CD4-positive, alpha-beta T cell treated with Interleukin-6 for 4 hours (primary cell): ENCODE measurements around the gene HLA-DMB.

Source experiments
- DNase-seq: peaks from one replicate; pipeline ENCODE4 v3.0.0-alpha.2; 2020; ENCODE audit warnings: mixed read lengths

The HLA-DMB gene

GRCh38 chr6:32971581-32972352 is 30.9 kb upstream of the HLA-DMB start:
- peak; percentile 99 for DNase-seq

DNA sequence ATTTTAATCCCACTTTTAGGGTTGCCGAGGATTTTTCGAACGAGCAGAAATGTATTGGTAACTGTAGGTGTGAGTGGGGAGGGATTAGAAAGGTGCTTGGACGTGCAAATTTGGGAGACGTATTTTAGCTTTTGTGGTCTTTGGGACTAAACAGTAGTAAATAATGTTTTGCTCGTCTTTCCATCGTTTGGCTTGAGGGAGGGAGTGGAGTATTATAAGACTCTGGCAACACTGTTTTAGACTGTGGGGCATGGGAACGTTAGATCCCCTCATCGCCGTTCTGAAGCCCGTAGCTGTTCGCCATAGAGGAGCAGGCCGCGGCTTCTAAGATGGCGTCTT is 30.4 kb upstream of the HLA-DMB start:
- DNase-seq, result no peak

DNA sequence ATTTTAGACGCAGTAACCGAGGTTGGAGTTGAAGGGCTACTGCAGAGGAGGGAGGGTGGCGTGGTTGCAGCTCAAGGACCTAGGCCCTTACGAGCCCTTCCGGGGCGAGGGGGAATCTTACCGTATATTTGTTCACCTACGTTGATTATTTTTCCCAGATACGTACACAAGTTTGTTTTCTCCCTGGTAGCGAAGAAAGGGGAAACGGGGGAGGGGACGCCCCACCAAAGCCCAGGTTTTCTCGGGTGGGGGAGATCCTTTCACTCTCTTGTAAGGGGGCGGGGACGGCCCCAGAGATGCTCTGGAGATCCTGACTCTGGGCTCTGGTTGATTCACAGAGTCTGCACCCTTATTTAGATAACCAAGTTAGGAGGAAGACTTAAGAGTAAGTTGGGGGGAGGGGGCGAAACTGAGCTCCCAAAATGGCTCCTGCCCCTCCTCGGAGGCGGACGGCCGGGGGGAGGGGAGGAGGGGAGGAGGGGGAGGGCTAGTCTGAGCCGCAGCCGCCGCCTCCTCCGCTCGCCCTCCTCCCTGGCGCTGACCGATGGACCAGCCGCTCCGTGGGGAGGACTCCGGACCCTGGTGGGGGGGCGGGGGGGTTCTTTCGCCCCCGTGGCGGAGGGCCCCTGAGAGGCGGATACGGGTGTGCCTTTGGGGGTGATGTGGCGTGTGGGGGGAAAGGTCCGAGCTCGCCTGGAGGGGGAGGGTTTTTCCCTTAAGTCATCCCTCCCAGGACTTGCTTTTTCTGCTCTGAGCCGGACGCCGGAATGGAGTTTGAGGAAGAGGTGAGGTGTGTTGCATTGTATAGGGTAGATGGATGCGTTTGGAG is 29.8 kb upstream of the HLA-DMB start:
- DNase-seq, result peak; percentile 85

DNA sequence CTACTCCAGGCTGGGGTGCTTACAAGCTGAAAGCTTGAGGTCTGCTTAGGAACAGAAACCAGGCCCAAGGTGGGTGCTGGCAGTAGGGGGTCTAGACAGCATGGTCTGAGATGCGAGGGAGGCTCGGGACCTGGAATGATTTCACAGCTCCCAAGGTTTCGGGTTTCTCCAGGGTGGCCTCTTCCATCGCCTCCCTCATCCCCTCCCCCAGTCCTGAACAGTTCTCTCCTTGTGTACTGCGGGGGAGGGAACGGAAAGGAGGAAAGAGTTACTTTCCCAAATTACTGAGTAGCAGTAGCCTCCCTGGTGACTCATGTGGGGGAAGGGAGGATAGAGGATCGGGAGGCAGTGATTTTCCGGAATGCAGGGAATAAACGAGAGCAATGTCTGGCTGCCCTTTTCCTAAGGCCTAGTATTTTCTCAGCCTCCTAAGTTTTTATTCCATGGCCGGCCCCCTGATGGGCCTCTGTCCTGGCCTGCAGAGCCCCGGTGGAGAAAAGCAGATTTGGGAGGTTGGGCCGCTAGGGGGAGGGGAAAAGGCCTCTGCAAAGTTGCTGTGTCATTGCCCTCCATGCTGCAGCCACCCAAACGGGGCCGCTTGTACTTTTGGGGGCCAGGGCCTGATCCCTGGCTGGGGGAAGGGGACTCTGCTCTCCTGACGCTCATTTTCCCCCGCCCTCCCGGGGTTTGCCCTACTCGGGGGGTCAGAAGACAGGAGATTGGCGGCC is 29.0 kb upstream of the HLA-DMB start:
- peak; percentile 75 for DNase-seq

- DNase-seq, result peak; percentile 55
Measured at GRCh38 chr6:32968867-32969684, 28.2 kb upstream of the HLA-DMB start.

- peak; percentile 98 for DNase-seq
Measured at GRCh38 chr6:32968093-32968866, 27.5 kb upstream of the HLA-DMB start, which contains the start of gene BRD2. Gene BRD2, plus strand, starts transcription at chr6:32968594. Its CDS starts 4,305 bp downstream, at chr6:32972899.

DNA sequence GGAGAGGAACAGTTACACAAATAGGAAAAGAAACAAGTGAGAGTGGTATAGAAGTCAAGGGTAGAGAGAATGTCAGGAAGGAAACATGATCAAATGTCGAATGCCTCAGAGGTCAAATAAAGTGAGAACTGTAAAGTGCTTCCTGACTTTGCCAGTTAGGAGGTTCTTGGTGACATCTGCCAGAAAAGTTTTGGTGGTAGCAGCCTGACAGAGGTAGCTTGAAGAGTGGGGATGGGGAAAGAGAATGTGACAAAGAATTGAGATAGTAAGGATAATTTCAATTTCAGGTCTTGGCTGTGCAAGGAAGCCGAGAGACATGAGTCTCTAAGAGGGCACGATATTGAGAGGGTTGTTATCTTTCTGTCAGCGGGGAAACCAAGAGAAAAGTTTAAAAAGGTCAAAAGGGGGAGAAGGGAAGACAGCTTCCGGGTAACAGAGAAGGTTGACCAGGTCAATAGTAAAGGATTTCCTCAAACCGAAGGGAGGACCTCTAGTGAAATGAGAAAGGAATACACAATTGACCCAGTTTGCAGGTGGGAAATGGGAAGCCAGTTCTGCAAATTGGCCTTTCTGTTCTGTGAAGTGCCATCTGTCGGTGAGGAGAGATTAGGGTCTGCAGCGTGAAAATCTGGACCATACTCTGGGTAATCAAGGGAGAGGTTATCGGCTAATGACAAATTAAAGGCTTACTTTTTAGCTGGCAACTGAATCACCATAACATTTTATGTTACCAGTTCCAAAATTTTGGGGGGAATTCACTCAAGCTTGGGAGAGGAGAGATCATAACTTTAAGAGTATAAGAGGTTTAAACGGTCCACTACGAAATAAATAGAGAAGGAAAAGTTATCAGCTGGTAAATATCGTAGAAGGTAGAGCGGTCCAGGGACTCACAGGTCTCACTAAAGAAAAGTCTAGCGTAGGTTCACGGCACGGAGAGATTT is 26.6 kb upstream of the HLA-DMB start:
- DNase-seq, result peak; percentile 40

DNA sequence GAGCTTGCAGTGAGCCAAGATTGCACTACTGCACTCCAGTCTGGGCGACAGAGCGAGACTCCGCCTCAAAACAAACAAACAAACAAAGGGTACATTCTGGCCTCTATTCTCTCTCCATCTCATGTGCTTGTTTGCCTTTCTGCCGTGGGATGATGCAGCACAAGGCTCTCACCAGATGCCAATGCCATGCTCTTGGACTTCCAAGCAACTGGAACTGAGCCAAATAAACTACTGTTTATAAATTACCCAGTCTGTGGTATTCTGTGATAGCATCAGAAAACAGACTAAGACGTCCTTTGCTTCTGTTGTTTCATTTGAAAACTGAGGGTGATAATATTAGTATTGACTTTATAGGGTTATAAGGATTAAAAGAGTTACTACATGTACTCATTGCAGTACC is 23.9 kb upstream of the HLA-DMB start:
- DNase-seq, result no peak

- no peak for DNase-seq
Measured at GRCh38 chr6:32963866-32964265, 23.0 kb upstream of the HLA-DMB start.

GRCh38 chr6:32962213-32962826 is 21.5 kb upstream of the HLA-DMB start:
- no peak for DNase-seq

GRCh38 chr6:32960563-32960962 is 19.7 kb upstream of the HLA-DMB start:
- DNase-seq, result no peak

DNA sequence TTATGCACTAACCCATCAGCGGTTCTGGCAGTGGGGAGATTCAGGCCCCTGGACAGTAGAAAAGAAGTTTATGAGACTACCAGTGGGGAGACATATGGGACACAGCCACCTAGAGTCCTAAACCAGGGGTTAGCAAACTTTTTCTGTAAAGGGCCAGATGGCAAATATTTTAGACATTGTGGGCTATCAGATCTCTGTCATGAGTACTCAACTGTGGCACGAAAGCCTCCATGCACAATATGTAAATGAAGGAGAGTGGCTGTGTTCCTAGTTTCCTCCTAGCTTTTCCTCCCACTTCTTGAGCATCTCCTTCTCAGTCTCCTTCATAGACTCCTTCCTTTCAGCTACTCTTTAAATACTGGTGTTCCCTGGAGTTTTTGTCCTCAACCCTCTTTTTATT is 15.3 kb upstream of the HLA-DMB start:
- no peak for DNase-seq

DNA sequence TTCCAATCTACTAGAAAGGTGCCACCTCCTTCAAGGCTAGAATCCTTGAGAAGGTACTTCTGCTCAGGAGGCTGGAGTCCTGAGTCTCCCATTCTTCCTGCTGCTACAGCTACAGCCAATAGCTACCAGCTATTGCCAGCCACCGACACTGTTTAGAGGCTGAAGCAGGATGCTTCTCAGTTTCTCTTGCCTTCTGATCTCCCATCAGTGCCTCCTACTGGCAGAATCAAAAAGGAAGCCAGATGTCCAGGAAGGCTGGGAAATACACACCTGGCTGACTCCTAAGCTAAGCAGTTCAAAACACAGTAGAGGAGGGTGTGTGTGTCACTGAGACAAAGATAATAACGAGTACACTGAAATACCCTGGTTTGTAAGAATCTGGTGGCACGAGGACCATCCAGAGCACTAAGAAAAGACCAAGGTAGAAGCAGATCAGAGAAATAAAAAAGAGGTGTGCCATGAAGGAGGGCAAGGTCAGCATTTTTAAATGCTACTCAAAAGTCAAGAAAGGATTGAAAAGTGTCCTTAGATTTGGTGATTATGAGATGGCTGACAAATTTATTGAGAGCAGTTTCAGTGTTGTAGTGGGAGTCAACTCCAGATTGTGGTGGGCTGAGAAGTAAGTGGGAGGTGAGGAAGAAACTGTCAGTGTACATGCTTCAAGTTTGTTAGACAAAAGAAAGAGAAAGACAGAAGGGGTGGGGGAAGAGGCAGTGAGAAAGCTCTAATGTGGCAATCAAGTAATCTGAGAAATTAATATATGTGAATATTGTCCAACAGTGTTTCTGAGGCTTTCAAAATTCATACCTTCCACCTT is 14.4 kb upstream of the HLA-DMB start:
- peak; percentile 48 for DNase-seq

DNA sequence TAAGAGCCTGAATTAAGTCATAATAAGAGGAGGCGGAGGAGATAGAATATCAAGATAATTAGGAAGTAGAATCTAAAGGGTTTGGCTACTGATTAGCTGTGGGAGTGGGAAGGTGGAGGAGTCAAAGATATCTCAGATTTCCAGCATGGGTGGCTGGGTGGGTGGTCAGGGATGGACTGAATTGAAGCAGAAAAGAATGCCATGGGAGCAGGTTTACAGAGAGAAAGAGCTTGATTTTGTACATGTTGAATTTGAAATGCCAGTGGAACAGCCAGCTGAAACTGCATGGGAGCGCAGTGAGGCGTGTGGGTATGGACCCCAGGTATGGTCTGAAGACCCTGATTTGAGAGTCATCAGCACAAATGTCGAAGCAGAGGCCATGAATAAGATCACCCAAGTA is 13.4 kb upstream of the HLA-DMB start:
- DNase-seq, result no peak

- DNase-seq, result no peak
Measured at GRCh38 chr6:32953775-32954174, 12.9 kb upstream of the HLA-DMB start.

GRCh38 chr6:32952817-32953739 is 12.2 kb upstream of the HLA-DMB start, which contains the start of gene HLA-DMA:
Gene HLA-DMA, minus strand, starts transcription at chr6:32953097. Its CDS starts 61 bp downstream, at chr6:32953036.
- DNase-seq, result peak; percentile 81

- no peak for DNase-seq
Measured at GRCh38 chr6:32950449-32950848, 9.6 kb upstream of the HLA-DMB start.

DNA sequence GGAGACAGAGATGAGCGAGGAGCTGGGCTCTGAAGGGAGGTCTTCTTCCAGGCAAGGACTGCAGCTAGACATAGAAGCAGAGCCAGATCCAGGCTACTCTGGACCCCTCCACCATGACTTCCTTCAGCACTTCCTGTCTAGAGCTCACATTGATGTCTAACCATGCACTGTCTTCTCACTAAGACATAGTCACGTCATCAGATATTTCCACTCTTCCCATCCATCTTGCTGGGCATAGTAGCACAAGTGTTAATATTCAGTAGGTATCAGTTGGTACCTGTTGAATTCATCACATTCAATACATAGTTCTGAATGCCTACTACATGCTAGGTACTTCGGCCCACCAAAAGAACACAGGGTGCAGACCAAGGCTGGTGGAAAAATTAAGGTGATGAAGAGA is 9.2 kb upstream of the HLA-DMB start:
- DNase-seq, result no peak
